NCI-H2081 (cell line): ENCODE data around the gene CD300LB.
"Not testable (repeated sequence)": the region's sequence is repeated elsewhere in the genome, so short reads cannot be mapped to it uniquely, and the experiment has no call there.

Source experiments
- DNase-seq, 2 experiments: peaks; one replicate each; lab custom pipeline; 2025; lab: John Stamatoyannopoulos, UW

CD300LB gene

DNA sequence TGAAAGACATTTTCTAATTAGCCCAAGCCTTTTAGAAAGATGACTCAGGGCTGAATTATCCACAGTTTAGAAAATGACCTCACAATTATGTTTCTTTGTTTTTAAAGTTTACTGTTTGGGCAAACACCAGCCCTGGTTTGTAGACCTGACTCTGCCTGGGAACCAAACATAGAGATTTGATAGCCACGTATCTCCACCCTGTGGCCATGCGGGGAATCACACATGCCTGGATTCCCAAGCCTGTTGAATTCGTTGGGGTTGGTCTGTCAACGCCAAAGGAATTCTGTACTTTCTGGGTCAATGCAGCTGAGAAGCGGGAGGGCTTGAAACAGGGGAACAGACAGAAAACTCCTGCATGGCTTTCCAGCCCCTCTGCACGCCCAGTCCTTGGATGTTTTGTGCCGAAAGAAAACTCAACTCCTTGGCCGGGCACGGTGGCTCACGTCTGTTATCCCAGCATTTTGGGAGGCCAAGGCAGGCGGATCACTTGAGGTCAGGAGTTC lies 37.9 kb downstream of the CD300LB start:
- DNase-seq: peak; percentile 59 to 67

DNA sequence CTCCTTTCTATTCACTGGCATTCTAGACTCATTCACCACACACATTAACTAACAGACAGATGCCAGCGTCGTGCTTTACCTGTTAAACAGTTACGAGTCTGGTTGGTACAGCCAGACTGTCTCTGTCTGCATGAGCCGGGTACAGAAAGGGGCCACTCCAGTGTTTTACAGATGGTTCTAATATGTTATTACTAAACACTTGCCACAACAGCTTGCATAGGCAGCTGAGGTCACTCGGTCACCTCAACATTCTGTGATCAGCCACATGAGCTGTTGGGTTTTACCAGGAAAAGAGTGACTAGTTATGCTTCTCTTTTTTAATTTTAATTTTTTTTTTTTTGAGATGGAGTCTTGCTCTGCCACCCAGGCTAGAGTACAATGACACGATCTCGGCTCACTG lies 39.6 kb downstream of the CD300LB start:
- DNase-seq: no peak

- DNase-seq: no peak
Observed at GRCh38 chr17:74490716-74491115, 40.6 kb downstream of the CD300LB start.

GRCh38 chr17:74488276-74488675 lies 43.0 kb downstream of the CD300LB start:
- not testable (repeated sequence) for DNase-seq

- no peak for DNase-seq
Observed at GRCh38 chr17:74485841-74486240, 45.4 kb downstream of the CD300LB start.

GRCh38 chr17:74485022-74485743 lies 46.1 kb downstream of the CD300LB start:
- DNase-seq: no peak

- DNase-seq: no peak
Observed at GRCh38 chr17:74484066-74484465, 47.2 kb downstream of the CD300LB start.

GRCh38 chr17:74481621-74482020 lies 49.7 kb downstream of the CD300LB start:
- no peak for DNase-seq

DNA sequence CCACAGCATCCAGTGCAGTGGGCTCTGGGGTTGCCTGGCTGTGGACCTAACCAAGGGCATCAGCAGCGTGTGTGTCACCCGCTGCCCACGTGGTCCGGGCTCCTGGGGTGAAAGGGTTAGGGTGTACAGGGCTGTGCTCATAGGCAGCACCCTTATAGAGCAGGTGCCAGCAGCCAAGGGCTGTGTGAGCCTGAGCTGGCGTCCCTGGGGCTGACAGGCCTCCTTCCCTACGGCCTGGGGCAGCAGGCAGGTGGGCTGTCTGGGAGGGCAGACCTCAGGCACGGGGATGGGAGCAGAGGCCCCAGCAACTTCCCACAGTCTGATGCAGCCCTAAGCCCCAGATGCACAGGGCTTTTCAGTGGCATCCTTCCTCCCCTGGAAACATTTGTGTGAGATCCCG lies 51.0 kb downstream of the CD300LB start:
- DNase-seq: no peak

DNA sequence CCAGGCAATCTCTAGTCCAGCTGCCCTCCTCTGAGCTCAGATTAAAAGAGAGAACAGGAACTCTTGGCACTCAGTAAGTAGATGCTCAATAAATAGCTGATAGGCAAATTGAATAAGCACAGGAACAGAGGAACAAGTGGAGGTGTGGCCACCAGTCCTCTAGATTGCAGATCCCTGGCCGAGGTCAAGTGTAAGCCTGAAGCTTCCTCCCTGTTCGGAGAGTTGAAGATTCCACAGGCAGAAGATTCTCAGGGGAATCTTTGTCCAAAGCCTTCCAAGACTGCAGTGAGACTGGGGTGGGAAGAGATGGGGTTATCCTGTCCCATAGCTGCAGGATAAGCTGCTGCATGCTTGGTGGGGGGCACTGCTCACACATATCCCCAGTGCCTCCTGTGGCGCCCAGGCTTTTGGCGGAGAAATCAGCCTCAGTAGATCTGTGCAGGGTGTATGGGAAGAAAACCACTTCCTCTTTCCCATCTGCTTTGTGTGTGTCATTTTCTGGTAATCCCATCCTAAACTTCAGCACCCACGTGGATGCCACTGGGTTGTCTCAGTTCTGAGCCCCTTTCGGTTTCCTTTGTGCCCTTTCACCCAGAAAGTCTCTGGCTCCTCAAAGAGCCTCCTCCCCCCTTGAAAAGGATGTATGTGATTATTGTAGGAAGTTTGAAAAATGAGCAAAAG lies 52.7 kb downstream of the CD300LB start:
- no peak for DNase-seq

- DNase-seq: no peak
Observed at GRCh38 chr17:74477411-74477810, 53.9 kb downstream of the CD300LB start.

- no peak for DNase-seq
Observed at GRCh38 chr17:74475189-74475588, 56.1 kb downstream of the CD300LB start.

DNA sequence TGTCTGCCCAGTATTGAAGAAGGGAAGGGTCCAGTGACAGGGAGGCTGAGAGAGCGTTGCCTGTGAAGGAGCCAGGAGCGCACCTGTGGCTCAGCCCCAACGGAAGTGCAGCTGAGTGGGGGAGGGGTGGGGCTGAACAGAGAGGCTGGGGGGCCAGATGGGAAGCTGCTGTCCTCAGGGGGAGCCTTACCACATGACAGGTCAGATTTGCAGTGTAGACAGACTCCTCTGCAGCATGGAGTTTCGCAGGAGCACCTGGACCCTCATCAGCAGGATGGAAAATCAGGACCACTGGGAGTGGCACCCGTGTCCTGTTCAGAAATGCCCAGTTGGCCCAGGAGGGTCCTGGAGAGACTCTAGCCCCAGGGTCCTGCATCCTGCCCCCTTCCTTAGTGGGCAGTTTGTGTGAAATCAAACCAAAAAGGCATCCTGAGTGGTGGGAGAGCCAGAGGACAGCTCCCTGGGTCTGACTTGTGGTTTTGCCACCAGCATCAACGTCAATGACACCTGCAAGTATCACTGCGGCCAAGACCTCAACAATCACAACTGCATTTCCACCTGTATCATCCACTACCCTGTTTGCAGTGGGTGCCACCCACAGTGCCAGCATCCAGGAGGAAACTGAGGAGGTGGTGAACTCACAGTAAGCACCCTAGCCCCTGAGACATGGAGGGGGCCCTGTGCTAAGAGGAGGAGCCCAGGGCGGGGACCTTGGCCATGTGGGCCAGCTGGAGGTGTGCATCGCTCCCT lies 57.1 kb downstream of the CD300LB start:
- no peak for DNase-seq

GRCh38 chr17:74473294-74473693 lies 58.0 kb downstream of the CD300LB start:
- DNase-seq: no peak

GRCh38 chr17:74472890-74473289 lies 58.4 kb downstream of the CD300LB start:
- no peak for DNase-seq

DNA sequence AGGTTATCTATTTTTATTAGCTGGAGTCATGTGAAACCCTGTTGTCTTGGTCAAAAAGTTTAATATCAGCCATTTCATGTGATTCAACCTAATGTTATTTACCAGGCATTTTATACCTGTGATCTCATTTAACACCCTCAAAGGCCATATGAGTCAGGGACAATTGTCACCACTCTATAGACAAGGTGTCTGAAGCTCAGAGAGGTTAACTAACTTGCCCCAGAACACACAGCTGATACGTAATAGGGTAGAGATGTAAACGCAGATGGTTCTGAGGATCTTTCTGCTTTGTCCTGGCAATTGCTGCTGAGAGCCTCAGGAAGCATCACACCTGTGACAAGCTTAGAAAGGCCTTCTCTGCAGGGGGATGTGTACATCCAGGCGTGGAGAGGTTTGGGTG lies 59.9 kb downstream of the CD300LB start:
- no peak for DNase-seq
